ENCODE results near the gene ZNF213.

Gene ZNF213

DNA sequence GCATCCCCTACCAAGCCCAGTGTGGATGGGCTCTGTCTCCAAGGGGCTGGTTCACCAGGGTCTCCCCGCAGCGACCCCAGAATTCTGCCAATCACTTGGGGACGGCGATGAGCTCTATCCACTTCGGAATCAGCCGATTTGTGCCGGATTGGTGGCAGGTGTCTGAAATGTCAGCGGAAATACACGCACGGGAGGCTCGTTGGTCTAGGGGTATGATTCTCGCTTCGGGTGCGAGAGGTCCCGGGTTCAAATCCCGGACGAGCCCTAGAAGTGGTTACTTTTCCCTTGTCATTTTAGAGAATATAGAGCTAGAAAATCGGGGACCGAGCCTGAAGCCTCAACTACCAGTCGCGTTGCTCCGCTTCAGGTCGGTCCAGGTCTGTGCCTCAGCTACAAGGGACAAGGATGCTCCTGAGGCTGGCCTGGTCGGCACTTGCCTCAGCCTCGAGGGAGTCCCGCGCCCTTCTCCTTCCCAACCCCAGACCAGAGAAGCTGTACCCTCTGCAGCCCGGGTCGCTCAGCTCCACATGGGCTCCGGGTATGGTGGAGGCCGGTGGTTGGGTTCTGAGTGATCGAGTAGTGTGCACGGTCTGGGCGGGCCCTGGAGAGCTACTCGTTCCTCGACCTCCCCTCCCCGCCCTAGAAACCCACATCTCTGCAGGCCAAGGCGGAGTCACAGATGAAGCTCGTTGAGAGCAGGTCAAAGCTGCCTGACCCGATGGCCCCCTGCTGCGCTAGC, 37.2 kb downstream of the ZNF213 start (continued):
- TF ChIP-seq, protein P1, sequence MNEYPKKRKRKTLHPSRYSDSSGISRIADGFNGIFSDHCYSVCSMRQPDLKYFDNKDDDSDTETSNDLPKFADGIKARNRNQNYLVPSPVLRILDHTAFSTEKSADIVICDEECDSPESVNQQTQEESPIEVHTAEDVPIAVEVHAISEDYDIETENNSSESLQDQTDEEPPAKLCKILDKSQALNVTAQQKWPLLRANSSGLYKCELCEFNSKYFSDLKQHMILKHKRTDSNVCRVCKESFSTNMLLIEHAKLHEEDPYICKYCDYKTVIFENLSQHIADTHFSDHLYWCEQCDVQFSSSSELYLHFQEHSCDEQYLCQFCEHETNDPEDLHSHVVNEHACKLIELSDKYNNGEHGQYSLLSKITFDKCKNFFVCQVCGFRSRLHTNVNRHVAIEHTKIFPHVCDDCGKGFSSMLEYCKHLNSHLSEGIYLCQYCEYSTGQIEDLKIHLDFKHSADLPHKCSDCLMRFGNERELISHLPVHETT (tag by site-specific recombination; IDR thresholded peaks at IDR 0.05) = 0 out of 2 replicates have a peak, but pooled peaks have one; percentile 22
- TF ChIP-seq ZNF266 (tag by site-specific recombination; IDR thresholded peaks at IDR 0.05; ENCODE audit: low read depth) = no peak
- peak; percentile 90 for TF ChIP-seq ZNF660 (tag by site-specific recombination; IDR thresholded peaks at IDR 0.05)
- TF ChIP-seq ZBTB7A (tag by site-specific recombination; IDR thresholded peaks at IDR 0.05; ENCODE audit: low read depth) = 0 out of 2 replicates have a peak, but pooled peaks have one; percentile 9
- 0 out of 2 replicates have a peak, but pooled peaks have one; percentile 35 for TF ChIP-seq ZNF341 (tag by site-specific recombination; IDR thresholded peaks at IDR 0.05; ENCODE audit: low read depth)
- 0 out of 2 replicates have a peak, but pooled peaks have one; percentile 52 for TF ChIP-seq ZSCAN30 (tag by site-specific recombination; IDR thresholded peaks at IDR 0.05)
- no peak for TF ChIP-seq ZNF501 (tag by site-specific recombination; IDR thresholded peaks at IDR 0.05)
- no peak for TF ChIP-seq GLI4 (tag by site-specific recombination; IDR thresholded peaks at IDR 0.05)
- peak; percentile 59; the same call in 1 of the 2 replicates for TF ChIP-seq KLF10 (tag by site-specific recombination; IDR thresholded peaks at IDR 0.05)
- peak; percentile 97 for TF ChIP-seq ZBTB20 (tag by site-specific recombination; IDR thresholded peaks at IDR 0.05)
- no peak for TF ChIP-seq SCRT1 (tag by site-specific recombination; IDR thresholded peaks at IDR 0.05; ENCODE audit: borderline replicate concordance)
- TF ChIP-seq ZSCAN16 (tag by site-specific recombination; IDR thresholded peaks at IDR 0.05) = peak; percentile 25; the same call in 1 of the 2 replicates
- TF ChIP-seq ZNF600 (tag by site-specific recombination; IDR thresholded peaks at IDR 0.05) = peak; percentile 95
- TF ChIP-seq ZNF37A (tag by site-specific recombination; IDR thresholded peaks at IDR 0.05) = no peak
- no peak for TF ChIP-seq ZNF140 (tag by site-specific recombination; IDR thresholded peaks at IDR 0.05)
- TF ChIP-seq, protein P2, sequence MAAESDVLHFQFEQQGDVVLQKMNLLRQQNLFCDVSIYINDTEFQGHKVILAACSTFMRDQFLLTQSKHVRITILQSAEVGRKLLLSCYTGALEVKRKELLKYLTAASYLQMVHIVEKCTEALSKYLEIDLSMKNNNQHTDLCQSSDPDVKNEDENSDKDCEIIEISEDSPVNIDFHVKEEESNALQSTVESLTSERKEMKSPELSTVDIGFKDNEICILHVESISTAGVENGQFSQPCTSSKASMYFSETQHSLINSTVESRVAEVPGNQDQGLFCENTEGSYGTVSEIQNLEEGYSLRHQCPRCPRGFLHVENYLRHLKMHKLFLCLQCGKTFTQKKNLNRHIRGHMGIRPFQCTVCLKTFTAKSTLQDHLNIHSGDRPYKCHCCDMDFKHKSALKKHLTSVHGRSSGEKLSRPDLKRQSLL (tag by site-specific recombination; IDR thresholded peaks at IDR 0.05) = peak; percentile 97
- peak; percentile 80 for TF ChIP-seq ZBTB8A (tag by site-specific recombination; IDR thresholded peaks at IDR 0.05)
- TF ChIP-seq PATZ1 (tag by site-specific recombination; IDR thresholded peaks at IDR 0.05) = peak; percentile 78
- TF ChIP-seq ZSCAN23 (tag by site-specific recombination; IDR thresholded peaks at IDR 0.05) = 0 out of 2 replicates have a peak, but pooled peaks have one; percentile 18
- TF ChIP-seq SP3 (tag by site-specific recombination; IDR thresholded peaks at IDR 0.05) = peak; percentile 57; the same call in 1 of the 2 replicates
- peak; percentile 43; the same call in 1 of the 2 replicates for TF ChIP-seq ZNF2 (tag by site-specific recombination; IDR thresholded peaks at IDR 0.05)
- TF ChIP-seq PRDM6 (tag by site-specific recombination; IDR thresholded peaks at IDR 0.05) = no peak
- TF ChIP-seq, protein P3, sequence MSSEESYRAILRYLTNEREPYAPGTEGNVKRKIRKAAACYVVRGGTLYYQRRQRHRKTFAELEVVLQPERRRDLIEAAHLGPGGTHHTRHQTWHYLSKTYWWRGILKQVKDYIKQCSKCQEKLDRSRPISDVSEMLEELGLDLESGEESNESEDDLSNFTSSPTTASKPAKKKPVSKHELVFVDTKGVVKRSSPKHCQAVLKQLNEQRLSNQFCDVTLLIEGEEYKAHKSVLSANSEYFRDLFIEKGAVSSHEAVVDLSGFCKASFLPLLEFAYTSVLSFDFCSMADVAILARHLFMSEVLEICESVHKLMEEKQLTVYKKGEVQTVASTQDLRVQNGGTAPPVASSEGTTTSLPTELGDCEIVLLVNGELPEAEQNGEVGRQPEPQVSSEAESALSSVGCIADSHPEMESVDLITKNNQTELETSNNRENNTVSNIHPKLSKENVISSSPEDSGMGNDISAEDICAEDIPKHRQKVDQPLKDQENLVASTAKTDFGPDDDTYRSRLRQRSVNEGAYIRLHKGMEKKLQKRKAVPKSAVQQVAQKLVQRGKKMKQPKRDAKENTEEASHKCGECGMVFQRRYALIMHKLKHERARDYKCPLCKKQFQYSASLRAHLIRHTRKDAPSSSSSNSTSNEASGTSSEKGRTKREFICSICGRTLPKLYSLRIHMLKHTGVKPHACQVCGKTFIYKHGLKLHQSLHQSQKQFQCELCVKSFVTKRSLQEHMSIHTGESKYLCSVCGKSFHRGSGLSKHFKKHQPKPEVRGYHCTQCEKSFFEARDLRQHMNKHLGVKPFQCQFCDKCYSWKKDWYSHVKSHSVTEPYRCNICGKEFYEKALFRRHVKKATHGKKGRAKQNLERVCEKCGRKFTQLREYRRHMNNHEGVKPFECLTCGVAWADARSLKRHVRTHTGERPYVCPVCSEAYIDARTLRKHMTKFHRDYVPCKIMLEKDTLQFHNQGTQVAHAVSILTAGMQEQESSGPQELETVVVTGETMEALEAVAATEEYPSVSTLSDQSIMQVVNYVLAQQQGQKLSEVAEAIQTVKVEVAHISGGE (tag by site-specific recombination; conservative IDR thresholded peaks at IDR 0.05; ENCODE audit: low read depth) = 0 out of 2 replicates have a peak, but pooled peaks have one; percentile 27
- TF ChIP-seq, protein P4, sequence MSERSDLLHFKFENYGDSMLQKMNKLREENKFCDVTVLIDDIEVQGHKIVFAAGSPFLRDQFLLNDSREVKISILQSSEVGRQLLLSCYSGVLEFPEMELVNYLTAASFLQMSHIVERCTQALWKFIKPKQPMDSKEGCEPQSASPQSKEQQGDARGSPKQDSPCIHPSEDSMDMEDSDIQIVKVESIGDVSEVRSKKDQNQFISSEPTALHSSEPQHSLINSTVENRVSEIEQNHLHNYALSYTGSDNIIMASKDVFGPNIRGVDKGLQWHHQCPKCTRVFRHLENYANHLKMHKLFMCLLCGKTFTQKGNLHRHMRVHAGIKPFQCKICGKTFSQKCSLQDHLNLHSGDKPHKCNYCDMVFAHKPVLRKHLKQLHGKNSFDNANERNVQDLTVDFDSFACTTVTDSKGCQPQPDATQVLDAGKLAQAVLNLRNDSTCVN (tag by site-specific recombination; optimal IDR thresholded peaks at IDR 0.05) = peak; percentile 46
- TF ChIP-seq, protein P5, sequence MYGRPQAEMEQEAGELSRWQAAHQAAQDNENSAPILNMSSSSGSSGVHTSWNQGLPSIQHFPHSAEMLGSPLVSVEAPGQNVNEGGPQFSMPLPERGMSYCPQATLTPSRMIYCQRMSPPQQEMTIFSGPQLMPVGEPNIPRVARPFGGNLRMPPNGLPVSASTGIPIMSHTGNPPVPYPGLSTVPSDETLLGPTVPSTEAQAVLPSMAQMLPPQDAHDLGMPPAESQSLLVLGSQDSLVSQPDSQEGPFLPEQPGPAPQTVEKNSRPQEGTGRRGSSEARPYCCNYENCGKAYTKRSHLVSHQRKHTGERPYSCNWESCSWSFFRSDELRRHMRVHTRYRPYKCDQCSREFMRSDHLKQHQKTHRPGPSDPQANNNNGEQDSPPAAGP (tag by site-specific recombination; IDR thresholded peaks at IDR 0.05) = peak; percentile 27; the same call in 1 of the 2 replicates
- TF ChIP-seq ZFP69B (tag by site-specific recombination; IDR thresholded peaks at IDR 0.05) = peak; percentile 37; the same call in 1 of the 2 replicates
- no peak for TF ChIP-seq ZNF792 (tag by site-specific recombination; IDR thresholded peaks at IDR 0.05)

Measured in HEK293 (cell line).